ENCODE measurements around the gene CCM2.

The CCM2 gene

GRCh38 chr7:44973610-44974401 is 26.2 kb upstream of the CCM2 start:
- no peak for DNase-seq (ENCODE audit: low spot score)
- in situ Hi-C loops (cut with MboI; ENCODE audit: low pct_unique_long_range_greater_than_20kb, low sequenced_read_pairs, unreplicated experiment) = no loop called here
- TF ChIP-seq, protein P1, sequence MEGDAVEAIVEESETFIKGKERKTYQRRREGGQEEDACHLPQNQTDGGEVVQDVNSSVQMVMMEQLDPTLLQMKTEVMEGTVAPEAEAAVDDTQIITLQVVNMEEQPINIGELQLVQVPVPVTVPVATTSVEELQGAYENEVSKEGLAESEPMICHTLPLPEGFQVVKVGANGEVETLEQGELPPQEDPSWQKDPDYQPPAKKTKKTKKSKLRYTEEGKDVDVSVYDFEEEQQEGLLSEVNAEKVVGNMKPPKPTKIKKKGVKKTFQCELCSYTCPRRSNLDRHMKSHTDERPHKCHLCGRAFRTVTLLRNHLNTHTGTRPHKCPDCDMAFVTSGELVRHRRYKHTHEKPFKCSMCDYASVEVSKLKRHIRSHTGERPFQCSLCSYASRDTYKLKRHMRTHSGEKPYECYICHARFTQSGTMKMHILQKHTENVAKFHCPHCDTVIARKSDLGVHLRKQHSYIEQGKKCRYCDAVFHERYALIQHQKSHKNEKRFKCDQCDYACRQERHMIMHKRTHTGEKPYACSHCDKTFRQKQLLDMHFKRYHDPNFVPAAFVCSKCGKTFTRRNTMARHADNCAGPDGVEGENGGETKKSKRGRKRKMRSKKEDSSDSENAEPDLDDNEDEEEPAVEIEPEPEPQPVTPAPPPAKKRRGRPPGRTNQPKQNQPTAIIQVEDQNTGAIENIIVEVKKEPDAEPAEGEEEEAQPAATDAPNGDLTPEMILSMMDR (IDR thresholded peaks at IDR 0.05; ENCODE audit: extremely low read depth, insufficient read depth, missing control alignments) = peak; percentile 57

DNA sequence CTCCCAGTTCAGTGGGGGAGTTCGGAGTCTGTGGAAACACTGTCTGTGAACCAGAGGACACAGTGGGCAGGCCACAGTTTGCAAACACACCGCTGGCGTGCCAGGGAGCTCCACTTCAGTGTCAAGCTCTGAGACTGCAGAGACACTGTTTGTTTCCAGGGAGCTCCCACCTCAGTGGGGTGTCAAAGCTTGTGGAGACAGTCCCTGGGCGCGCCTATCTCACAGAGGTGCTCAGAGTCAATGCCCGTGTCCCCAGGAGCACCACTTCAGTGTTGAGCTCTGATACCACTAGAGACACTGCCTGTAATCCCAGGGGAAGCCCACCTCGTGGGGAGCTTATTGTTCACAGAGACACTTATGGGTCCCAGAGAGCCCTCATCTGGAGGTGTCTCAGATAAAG is 25.5 kb upstream of the CCM2 start:
- in situ Hi-C loops (cut with MboI; ENCODE audit: low pct_unique_long_range_greater_than_20kb, low sequenced_read_pairs, unreplicated experiment) = no loop called here

GRCh38 chr7:44975331-44976039 is 24.5 kb upstream of the CCM2 start:
- TF ChIP-seq, protein P1 (IDR thresholded peaks at IDR 0.05; ENCODE audit: extremely low read depth, insufficient read depth, missing control alignments) = no peak
- in situ Hi-C loops (cut with MboI; ENCODE audit: low pct_unique_long_range_greater_than_20kb, low sequenced_read_pairs, unreplicated experiment) = no loop called here

More for the DNA sequence above, 25.5 kb upstream of the CCM2 start:
- TF ChIP-seq, protein P1 (IDR thresholded peaks at IDR 0.05; ENCODE audit: extremely low read depth, insufficient read depth, missing control alignments) = no peak
- DNase-seq (ENCODE audit: low spot score) = no peak

DNA sequence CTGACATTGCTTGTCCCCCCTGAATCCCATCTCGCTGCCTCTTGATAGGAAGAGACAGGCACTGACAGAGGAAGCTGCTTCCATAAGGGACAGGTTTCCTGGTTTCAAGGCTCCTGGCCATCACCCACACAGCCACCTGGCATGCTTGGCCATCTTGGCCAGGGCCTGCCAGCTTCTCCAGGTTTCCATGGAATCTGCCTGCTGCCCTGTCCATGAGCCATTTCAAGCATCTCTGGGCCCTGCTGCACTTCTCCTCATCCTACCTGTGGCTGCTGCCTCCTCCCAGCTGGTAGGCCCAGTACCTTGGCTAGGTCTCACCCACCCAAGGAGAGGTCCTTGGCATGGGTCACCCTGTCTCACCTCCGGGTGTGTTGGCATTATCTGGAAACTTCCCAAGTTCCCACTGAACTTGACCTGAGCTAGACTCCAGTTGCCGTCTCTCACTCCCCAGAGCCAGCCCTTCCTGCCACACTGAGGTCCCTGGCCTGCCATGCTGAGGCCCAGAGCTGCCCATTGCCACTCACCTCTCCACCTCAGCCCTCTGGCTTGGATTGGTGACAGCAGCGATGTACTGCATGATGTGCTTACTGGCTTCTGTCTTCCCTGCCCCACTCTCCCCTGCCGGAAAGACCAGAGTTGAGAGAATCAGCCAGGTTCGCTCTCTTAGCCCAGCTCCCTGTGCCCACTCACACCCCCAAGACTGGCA is 23.8 kb upstream of the CCM2 start:
- in situ Hi-C loops (cut with MboI; ENCODE audit: low pct_unique_long_range_greater_than_20kb, low sequenced_read_pairs, unreplicated experiment) = no loop called here
- TF ChIP-seq, protein P1 (IDR thresholded peaks at IDR 0.05; ENCODE audit: extremely low read depth, insufficient read depth, missing control alignments) = no peak

More at GRCh38 chr7:44975331-44976039, 24.5 kb upstream of the CCM2 start:
- no peak for DNase-seq (ENCODE audit: low spot score)

GRCh38 chr7:44976746-44977196 is 23.2 kb upstream of the CCM2 start:
- in situ Hi-C loops (cut with MboI; ENCODE audit: low pct_unique_long_range_greater_than_20kb, low sequenced_read_pairs, unreplicated experiment) = no loop called here
- TF ChIP-seq, protein P1 (IDR thresholded peaks at IDR 0.05; ENCODE audit: extremely low read depth, insufficient read depth, missing control alignments) = no peak
- DNase-seq (ENCODE audit: low spot score) = no peak

More for the DNA sequence above, 23.8 kb upstream of the CCM2 start:
- no peak for DNase-seq (ENCODE audit: low spot score)

- peak; percentile 63 for DNase-seq (ENCODE audit: low spot score)
- in situ Hi-C loops (cut with MboI; ENCODE audit: low pct_unique_long_range_greater_than_20kb, low sequenced_read_pairs, unreplicated experiment) = no loop called here
- TF ChIP-seq, protein P1 (IDR thresholded peaks at IDR 0.05; ENCODE audit: extremely low read depth, insufficient read depth, missing control alignments) = no peak
These were observed 22.6 kb upstream of the CCM2 start for GRCh38 chr7:44977304-44977958.

Measured in GM13977 (cell line).